HG03045 (cell line): ENCODE data around the gene YJEFN3.

Experiments
- ATAC-seq: cut with Tn5 transposase; IDR thresholded peaks from one replicate; pipeline ENCODE4 v1.9.1; 2021; ENCODE audit warnings: mild to moderate bottlenecking, moderate library complexity; ENCODE audit not compliant: unreplicated experiment

The YJEFN3 gene

DNA sequence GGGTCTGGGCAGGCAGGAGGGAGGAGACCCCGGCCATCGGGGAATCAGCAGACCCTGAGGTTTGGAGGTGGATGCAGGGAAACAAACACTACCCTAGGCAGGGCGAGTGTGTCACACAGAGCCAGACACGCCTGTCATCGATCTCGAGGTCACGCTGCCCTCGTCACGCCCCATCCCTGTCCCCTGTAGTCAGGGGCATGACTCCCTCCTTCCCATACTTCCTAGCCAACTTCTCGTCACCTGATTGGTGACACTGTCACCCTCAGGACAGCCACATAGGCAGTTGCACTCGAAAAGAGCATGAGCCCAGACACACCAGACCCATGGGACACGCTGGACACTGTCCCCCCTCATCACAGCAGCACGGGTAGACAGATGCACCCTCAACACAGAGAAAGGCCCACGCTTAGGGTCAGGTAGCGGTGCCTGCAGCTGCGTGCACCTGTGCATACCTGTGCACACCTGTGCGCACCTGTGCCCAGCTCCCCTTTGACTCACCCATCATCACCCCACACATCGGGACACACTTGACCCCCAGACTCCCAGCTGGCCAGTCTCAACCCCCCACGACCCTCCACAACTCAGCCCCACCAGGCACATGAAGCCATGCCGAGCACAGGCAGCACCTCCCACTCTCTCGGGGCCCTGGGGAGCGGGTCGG lies 21.2 kb downstream of the YJEFN3 start:
- ATAC-seq: no peak

GRCh38 chr19:19550485-19550929 lies 21.8 kb downstream of the YJEFN3 start:
- ATAC-seq: no peak

- ATAC-seq: no peak
Measured at GRCh38 chr19:19550972-19551852, 22.5 kb downstream of the YJEFN3 start.

DNA sequence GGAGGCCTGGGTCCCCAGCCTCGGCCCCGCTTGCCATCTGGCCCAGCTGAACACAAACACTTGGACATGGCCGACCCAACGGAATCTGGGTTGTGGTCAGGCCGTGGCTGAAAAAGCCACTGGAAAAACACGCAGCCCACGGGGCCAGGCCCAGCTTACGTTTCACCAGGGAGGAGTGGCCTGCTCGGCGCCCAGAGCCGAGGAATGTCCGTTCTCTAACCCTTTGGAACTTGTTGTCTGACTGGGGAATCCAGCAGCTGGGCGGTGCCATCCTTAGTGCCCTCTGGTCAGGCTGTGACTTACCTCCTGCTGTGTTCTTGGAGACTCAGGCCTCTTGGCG lies 23.1 kb downstream of the YJEFN3 start:
- ATAC-seq: no peak

GRCh38 chr19:19552798-19553197 lies 24.1 kb downstream of the YJEFN3 start:
- ATAC-seq: no peak

DNA sequence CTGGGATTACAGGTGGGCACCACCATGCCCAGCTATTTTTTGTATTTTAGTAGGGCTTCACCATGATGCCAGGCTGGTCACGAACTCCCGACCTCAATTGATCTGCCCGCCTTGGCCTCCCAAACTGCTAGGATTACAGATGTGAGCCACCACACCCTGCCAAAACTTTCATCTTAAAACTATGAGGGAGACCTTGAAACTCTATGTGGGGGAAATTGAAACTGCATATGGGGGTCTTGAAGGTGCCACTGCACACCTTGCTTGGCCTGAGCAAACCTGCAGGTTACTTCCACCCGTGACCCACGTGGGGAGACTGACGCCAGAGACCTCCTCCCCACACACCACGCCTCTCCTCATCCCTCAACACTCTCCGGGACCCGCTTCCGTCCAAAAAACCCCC lies 25.0 kb downstream of the YJEFN3 start:
- ATAC-seq: no peak

DNA sequence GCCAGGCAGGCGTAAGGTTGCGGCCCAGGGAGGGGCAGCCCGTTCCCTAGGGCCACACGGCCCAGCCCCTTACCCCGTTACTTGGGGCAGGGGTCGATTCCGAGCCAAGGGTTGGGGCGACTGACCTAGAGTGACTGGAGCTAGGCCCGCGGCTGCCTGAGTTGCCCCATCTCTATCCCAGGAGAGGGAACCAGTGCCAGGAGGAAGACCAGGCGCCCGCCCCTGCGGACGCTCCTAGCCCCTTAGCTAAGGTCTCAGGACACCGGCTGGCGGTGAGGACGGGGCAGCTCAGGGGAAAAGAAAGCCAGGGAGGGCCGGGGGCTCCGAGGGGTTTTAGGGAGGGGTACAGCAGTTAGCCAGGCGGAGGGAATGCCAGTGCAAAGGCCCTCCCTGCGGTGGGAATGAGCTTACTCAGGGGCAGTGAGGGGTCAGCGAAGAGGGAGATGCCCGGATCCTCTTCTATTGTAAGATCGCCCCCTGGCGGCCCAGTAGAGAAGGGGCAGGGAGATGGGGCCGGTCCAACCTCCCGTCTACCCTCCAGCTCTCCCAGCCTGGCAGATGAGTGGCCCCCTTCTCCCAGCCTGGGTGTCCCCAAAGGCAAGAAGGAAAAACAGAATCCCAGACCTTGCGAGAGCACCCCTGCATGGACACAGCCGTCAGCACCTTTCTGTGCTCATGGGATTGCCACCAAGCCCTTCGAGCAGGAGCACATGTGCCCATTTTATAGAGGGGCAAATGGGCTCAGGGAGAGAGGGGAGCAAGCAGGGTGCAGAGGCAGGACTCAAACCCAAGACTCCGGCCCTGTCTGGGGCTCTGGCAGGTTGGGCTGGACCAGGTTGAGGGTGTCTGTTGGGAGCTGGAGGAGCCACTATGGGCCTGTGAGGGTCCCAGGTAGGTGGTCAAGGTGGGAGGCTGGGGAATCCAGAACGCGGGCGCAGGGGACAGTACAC lies 25.6 kb downstream of the YJEFN3 start:
- no peak for ATAC-seq

- no peak for ATAC-seq
Measured at GRCh38 chr19:19558055-19558454, 29.3 kb downstream of the YJEFN3 start.

DNA sequence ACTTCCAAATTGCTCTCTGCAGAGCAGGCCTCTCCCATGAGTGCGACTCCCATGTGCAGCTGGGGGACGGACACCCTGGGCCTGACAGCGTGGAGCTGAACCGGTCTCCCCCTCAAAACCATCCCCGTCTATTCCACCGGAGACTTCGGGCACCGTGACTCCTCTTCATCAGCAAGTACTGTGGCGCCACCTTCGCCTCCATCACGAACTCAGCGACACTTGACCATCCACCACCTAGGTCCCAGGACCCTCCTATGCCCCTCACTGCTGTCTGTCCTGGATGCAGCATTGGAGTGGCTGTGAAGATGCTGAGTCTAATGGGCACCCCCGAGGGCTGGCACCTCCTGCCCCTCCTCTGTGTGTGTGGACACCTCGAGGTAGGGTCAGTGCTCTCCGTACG lies 29.9 kb downstream of the YJEFN3 start:
- no peak for ATAC-seq

- ATAC-seq: no peak
Measured at GRCh38 chr19:19559931-19560330, 31.2 kb downstream of the YJEFN3 start.

DNA sequence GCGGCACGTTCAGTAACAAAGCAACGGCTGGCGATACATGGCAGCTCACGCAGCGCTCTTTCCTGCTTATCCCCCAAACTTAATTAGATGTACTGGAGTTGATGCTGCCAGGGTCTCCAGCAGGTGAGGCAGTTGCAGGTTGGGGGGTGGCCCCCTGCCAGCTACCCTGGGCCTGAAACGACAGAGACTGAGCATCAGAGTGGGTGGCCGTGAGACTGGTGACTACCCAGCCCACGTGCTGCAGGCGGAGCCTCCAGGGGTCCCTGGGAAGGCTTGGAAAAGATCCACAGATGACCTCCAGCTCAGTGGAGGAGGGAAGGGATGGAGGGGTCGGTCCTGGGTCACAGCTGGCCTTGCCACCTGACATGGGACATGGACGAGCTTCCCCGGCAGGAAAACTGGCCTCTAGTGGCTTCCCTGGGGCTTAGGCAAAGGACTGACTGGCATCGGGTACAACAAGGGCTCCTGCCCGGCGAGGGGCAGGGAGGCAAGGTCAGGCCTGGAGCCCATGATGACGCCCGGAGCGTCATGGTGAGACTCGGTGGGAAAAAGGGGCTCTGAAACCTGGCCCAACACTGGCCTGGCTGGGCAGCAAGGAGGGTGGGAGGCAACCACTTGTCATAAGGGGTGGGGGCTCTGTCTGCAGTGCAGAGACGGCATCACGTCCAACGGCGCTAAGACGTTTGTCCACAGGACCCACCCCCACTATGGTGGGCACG lies 33.4 kb downstream of the YJEFN3 start:
- ATAC-seq: no peak

GRCh38 chr19:19562665-19563347 lies 34.1 kb downstream of the YJEFN3 start:
- no peak for ATAC-seq

DNA sequence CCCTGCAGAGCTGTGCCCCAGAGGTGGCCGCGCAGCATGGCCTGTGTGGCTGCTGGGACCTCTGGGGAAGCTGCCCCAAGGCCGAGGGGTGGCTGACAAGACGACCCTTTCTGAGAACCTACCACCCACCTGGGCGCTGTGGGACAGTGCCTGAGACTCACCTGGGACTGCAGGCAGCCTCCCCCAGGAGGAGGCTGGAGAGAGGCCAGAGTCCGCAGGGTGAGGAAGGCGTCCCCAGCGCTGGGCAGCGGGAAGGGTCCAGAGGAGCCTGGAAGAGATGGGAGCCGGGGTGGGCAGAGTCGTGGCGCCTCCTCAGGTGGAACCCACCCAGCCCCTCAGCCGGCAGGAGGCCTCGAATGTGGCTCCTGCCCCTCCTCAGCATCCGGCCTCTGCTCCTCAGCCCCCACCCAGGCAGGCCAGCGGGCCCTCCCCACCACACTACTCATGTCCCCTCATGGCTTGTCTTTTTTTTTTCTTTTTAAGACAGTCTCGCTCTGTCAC lies 34.7 kb downstream of the YJEFN3 start:
- ATAC-seq: no peak

- ATAC-seq: no peak
Measured at GRCh38 chr19:19566306-19566705, 37.6 kb downstream of the YJEFN3 start.

DNA sequence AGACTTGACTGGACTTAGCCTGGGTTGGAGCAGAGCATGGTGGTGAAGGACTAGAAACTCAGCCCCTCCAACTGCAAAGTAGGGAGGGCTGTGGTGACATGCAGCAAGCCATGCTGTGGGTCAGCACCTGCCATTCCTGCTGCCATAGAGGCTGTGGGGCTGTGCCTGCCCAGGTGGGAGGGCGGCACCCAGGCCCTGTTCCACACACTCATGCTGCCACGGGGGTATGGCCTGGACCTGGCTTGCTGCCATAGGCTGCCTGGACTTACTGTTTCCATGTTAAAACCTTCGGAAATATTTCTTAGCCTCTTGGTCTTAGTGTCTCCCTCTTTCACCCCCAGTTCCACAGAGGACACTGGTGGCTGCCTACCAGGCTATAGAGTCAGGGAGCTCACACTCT lies 38.7 kb downstream of the YJEFN3 start:
- ATAC-seq: no peak

DNA sequence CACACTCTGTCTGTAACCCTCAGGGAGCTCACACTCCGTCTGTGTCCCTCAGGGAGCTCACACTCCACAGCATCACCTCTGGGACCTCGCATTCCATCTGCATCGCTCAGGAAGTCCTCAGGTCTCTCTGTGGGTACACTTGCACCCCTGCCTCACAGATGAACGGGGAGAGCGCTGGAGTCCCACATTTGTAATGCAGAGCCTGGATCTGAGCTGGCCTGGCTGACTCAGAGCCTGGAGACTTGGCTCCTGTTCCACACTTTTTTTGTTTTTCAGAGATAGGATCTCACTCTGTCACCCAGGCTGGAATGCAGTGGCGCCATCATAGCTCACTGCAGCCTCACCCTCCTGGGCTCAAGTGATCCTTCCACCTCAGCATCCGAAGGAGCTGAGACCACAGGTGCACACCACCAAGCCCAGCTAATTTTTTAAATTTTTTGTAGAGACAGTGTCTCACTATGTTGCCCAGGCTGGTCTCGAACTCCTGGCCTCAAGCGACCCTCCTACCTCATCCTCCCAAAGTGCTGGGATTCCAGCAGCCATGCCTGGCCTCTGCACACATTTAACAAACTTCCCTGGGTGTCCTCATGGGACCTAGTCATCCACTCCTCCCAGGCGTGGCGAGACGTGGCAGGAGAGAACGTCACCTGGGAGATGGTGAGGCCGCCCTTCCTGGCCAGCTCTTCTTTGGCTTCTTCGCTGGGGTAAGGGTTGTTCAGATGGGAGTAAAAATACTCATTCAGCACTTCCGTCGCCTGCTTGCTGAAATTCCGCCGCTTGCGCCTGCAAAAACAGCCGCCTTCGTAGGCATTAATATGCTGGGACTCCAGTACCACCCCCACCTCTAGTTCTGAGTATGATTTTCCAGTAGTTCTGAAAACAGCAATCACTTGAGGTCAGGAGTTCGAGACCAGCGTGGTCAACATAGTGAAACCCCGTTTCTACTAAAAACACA lies 40.4 kb downstream of the YJEFN3 start:
- no peak for ATAC-seq

DNA sequence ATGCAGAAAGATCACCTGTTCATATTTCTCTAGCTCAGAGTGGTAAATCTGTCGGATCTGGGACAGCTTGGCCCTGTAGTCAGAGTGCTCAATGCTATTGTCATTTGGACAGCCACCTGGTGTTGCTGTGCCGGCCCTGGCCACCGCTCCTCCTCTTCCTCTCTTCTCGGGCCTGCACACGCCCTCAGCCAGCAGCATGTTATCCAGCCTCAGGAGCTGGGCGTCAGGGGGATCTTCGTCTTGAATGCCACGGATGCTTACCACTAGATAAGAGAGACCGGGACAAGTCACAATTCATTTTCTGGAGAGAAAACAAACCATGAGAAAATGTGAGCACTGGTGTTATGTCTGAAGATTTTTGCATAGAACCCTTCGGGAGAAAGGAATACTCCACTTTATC lies 41.9 kb downstream of the YJEFN3 start:
- ATAC-seq: no peak

DNA sequence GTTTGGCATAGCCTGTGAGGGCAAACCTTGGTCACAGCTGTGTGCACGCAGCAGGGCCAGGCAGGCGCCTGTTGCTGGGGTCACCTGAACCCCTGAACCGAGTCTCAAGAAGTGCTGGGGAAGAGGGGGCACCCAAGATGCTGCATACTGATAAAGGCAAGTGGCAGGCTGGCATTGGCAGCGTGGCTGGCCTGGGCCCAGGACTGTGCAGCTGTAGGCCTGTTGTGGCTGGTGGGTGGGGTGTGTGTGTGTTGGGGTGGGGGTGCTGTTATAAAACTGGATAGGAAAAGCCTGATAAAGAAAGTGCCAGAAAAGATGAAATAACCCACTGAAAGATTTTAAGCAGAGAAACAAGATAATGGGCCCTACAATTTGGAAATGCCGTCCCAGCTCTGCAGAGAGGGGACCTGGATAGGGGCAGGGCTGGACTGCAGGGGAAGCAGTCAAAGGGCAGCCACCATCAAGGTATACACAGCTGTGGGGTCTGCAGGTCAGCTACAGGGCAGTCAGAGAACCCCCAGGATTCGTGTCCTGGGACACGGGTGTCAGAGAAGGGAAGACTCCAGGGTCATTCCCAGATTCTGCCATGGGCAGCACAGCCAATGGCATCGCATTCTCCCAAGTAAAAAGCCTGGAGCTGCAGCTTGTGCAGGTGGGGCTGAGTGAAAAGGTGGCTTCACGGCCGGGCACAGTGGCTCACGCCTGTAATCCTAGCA lies 42.5 kb downstream of the YJEFN3 start:
- no peak for ATAC-seq
